ENCODE results near the gene MOGAT3.

MOGAT3 gene

GRCh38 chr7:101233907-101234547 lies 33.2 kb upstream of the MOGAT3 start:
- DNase-seq = no peak

DNA sequence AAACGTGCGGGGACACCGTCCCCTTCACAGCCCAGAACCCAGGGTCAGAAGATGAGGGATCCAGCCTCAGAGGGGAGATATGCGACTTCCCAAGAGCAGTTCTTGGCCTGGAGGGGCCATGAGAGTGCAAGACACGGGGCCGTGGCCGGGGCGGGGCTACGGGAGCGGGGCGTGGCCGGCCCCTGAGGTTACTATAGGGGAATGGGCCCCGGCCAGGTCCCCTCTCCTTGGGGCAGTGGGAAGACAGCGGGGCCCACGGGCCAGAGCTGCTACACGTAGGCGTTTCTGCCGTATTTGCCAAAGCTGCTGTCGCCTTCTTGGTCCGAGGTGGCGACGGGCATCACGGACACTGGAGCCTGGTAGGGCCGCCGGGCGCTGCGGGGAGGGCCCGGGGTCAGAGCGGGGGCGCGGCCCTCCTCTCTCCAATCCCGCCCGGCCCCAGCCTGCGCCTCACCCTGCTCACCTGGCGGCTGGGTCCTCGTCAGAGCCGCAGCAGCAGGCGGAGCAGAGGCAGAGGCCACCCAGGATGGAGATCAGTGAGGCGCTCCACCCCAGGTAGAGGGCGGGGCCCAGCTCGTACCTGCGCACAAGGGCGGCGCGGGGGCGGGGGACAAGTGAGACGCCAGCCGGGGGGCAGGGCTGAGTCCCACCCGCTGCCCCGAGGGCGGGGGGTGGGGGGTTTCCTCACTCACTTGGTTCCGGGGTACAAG lies 31.5 kb upstream of the MOGAT3 start:
- no peak for DNase-seq

DNA sequence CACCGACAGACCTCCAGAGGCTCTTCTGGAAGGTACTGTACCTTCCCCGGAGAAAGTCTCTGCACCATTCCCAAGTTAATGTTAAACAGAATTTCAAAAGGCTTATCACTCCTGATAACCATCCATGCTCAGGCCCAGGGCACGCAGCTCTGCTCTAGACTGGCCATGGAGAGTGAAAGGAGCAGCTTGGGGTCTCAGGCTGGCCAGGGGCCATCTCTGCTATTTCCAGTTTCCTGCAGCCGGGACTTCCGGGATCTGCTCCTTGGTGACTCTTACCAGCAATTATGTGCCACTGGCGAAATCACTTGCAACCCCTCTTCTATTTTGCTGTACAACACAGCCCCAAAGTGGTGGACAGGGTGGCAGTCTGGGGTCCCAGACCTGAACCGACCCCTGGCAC lies 30.8 kb upstream of the MOGAT3 start:
- no peak for DNase-seq

GRCh38 chr7:101226721-101227120 lies 25.9 kb upstream of the MOGAT3 start:
- no peak for DNase-seq

- DNase-seq = no peak
These were observed 24.8 kb upstream of the MOGAT3 start for GRCh38 chr7:101225650-101226049.

DNA sequence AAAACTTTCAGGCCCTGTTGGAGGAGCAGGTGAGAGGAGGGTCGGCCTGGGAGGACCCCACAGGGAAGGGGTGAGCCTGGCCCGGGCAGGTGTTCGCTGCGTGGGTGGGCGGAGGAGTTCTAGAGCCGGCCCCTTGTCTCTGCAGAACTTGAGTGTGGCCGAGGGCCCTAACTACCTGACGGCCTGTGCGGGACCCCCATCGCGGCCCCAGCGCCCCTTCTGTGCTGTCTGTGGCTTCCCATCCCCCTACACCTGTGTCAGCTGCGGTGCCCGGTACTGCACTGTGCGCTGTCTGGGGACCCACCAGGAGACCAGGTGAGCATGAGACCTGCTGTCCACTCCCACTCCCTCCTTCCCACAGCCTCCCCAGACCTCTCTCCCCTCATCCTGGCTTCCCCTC lies 22.7 kb upstream of the MOGAT3 start:
- DNase-seq = no peak

DNA sequence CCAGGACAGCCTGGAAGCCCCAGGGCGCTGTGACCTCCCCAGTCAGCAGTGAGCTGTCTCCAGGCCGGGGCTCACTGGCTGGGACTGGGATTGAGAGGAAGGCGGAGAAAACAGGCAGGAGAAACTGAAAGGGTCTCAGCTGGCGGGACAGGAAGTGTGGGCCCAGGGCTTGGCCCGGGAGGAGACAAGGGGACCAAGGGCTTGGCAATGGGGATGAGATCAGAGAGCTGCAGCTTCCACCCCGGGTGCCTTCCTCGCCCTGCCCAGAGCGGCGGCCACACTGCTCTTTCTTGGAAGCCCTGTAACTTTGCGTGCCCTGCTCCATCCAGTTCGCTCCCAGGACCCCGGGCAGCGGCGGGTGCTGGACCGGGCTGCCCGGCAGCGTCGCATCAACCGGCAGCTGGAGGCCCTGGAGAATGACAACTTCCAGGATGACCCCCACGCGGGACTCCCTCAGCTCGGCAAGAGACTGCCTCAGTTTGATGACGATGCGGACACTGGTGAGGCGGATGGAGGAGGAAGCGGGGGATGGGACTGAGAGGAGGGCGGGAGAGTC lies 21.5 kb upstream of the MOGAT3 start:
- no peak for DNase-seq

- no peak for DNase-seq
These were observed 19.5 kb upstream of the MOGAT3 start for GRCh38 chr7:101220295-101220694.

DNA sequence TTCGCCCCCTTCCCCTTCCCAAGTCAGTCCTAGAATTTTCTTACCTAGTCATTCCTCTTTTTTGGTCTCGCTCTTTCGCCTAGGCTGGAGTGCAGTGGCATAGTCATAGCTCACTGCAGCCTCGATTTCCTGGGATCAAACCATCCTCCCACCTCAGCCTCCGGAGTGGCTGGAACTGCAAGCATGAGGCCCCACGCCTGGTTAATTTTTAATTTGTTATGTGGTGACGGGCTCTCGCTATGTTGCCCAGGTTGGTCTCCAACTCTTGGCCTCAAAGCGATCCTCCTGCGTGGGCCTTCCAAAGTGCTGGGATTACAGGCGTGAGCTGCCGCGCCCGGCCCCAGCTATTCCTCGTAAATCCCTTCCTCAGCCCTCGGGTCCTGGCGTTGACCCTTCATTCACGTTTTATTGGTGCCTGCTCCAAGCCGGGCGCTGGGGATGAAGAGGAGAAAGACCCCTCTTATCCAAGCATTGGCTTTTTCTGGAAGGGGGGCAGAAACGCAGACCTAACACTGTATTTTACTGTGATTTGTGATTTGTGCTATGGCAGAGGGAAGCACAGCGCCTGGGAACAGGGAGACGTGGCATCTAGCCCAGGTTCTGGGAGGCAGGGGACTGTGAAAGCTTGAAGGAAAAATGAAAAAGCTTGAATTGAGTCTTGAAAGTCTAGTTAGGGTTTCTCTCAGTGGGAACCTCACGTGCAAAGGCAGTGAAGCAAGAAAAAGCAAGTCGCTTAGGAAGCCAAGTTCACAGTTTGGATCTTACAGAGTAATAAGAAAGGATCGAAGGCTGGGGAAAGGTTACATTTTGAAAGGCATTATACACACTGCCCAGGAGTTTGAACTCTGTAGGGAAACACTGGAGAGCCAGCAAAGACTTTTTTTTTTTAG lies 17.6 kb upstream of the MOGAT3 start:
- no peak for DNase-seq

- peak; percentile 86 to 92 (median 88) for DNase-seq
These were observed 16.8 kb upstream of the MOGAT3 start, which contains the start of the genes PLOD3 and ZNHIT1 for GRCh38 chr7:101217388-101218235. Gene PLOD3 (minus strand): TSS chr7:101217581. CDS start chr7:101217274, 307 bp downstream. Gene ZNHIT1 (plus strand): TSS chr7:101218165. CDS start chr7:101218196, 31 bp downstream.

GRCh38 chr7:101216860-101217387 lies 16.1 kb upstream of the MOGAT3 start:
- DNase-seq = no peak

DNA sequence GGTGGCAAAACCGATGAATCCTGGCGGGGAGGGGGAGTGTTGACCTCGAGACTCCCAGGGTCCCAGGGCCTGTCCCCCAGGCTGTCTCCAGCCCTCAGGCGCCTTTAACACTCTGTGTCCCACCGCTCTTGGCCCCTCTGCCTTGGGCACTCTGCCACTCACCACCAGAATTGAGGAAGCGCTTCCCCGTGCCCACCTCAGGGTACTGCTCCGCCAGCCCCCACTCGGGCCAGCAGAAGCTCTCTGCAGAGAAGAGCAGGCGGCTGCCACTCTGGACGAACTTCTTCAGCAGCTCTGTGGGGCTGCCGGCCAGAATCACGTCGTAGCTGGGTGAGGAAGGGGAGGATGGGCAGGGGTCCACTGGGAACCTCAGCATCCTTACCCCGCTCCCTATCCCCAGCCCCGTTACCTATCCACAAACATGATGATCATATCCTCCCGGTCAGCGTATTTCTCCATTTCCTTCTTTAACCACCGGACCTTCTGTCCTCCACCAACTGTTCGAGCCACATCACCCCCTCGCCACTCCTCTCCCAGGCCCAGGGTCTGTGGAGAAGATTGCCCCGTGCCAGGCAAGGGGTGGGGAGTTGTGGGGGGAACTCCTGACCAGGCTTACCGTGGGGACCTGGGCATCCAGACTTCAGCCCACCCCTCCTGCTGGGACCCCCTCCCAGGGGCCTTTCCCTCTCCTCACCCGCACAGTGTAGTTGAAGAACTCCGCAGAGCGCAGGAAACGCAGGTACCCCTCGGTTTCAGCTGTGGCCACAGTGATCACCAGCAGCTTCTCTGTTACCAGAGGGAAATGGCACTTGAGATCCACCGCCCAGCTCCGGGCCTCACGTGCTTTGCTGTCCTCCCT lies 15.4 kb upstream of the MOGAT3 start:
- no peak for DNase-seq

GRCh38 chr7:101212014-101212413 lies 11.2 kb upstream of the MOGAT3 start:
- DNase-seq = no peak

DNA sequence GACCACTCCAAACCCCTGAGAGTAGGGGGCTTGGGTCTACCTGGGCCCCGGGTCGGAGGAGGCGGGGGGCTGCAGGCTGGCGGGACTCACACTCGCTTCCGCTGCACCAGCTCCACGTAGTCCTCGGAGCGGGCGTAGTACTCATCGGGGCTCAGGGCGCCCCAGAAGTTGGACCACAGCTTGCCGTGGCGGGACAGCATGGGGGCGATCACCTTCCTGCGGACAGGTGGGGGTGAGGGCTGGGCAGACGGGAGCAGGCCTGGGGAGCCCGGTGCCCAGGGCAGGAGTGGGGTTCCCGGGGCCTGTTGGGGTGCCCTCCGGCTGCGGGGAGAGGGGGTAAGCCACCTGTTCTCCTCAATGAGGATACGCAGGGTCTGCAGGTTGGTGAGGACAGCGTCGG lies 10.7 kb upstream of the MOGAT3 start:
- DNase-seq = no peak

DNA sequence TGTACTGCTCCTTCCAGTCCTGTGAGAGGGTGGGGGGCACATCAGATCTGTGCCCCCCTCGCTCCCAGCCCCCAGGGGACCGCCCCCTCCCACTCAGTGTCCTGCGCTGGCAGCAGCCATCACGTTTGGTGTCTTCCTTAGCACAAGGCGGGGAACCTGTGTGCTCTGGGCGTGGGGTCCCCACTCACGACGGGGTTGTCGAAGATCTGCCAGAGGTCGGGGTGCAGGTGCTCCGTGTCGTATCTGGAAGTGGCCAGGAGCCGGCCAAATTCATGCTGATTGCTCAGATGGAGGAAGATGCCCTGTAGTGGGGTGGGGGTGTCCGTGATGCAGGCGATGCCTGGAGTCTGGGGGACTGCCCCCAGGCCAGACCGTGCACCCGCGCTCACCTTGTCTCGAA lies 9.3 kb upstream of the MOGAT3 start:
- no peak for DNase-seq

- no peak for DNase-seq
These were observed 8.0 kb upstream of the MOGAT3 start for GRCh38 chr7:101208794-101209193.

GRCh38 chr7:101207459-101207858 lies 6.6 kb upstream of the MOGAT3 start:
- no peak for DNase-seq

DNA sequence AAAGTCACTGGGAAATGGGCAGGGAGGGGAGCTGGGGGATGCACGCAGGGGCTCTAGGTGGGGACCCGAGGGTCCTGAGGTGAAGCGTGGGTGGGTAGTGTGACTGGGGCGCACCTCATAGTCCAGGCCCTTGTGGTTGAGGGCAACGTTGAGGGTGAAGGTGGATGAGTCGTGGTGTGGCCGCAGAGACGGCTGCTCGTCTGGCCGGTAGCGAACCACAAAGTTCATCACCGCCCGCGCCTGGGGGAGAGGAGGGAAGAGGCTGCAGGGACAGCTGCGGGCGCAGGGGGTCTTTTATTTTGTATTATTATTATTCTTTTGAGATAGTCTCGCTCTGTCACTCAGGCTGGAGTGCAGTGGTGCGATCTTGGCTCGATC lies 5.8 kb upstream of the MOGAT3 start:
- DNase-seq = no peak

- DNase-seq = no peak
These were observed 5.2 kb upstream of the MOGAT3 start for GRCh38 chr7:101205901-101206664.

Measured in activated CD4-positive, CD25-positive, alpha-beta regulatory T cell (primary cell).